WERI-Rb-1 (cell line): ENCODE measurements around the gene WNK2.
A peak's percentile ranks its signal among the peaks of the same experiment; 100 is the strongest.

Experiments
- DNase-seq: peaks from one replicate; pipeline ENCODE4 v3.0.0-alpha.2; 2020
- H3K27ac ChIP-seq: fragments of 250-450 bp; sonication (Bioruptor Pico); 2 replicates; pipeline ENCODE4 v1.5.1; 2020; ENCODE audit warnings: mild to moderate bottlenecking, moderate library complexity
- H3K27me3 ChIP-seq: fragments of 250-450 bp; sonication (Bioruptor Pico); 2 replicates; pipeline ENCODE4 v1.5.1; 2021; ENCODE audit warnings: mild to moderate bottlenecking, low read depth, moderate library complexity; ENCODE audit not compliant: insufficient read depth, severe bottlenecking
- H3K36me3 ChIP-seq: fragments of 250-450 bp; sonication (Bioruptor Pico); 2 replicates; pipeline ENCODE4 v1.5.1; 2020; ENCODE audit warnings: mild to moderate bottlenecking, moderate library complexity
- H3K4me3 ChIP-seq: 2 replicates; pipeline ENCODE4 v1.5.1; 2011; ENCODE audit warnings: low read depth, mild to moderate bottlenecking, control low read depth, low read length
- H3K9me3 ChIP-seq: fragments of 250-450 bp; sonication (Bioruptor Pico); 2 replicates; pipeline ENCODE4 v1.5.1; 2021; ENCODE audit warnings: mild to moderate bottlenecking, moderate library complexity; ENCODE audit not compliant: severe bottlenecking
- TF ChIP-seq, protein P1 (sequence below): IDR thresholded peaks from 2 replicates; pipeline ENCODE4 v1.5.1; 2011; ENCODE audit warnings: low read depth, mild to moderate bottlenecking, control low read depth, inconsistent platforms, low read length

WNK2 gene

DNA sequence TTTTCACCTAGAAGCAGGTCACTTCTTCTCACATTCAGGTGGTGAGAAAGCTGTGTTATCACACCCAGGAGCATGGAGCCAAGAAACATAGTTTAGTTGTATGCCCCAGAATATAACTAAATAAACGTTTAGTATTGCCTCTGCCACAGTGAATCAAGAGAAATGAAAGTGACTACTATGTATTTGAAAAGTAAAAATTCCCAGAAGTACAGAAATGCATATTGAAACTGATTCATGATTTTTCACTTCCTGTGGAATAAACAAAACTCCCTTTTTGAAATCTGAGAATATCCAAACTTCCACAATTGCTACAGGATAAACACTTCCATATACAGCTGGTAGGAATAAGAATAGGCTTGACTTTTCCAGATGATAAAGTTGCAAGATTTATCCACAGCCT lies 34.6 kb upstream of the WNK2 start:
- Histone ChIP-seq H3K27me3 (no peaks in the 10 kb centered on the region), H3K27ac (no peak overlapping the region), H3K36me3 (no peaks in the 10 kb centered on the region), H3K4me3 (no peak overlapping the region), H3K9me3 (no peaks in the 10 kb centered on the region)
- TF ChIP-seq, protein P1, sequence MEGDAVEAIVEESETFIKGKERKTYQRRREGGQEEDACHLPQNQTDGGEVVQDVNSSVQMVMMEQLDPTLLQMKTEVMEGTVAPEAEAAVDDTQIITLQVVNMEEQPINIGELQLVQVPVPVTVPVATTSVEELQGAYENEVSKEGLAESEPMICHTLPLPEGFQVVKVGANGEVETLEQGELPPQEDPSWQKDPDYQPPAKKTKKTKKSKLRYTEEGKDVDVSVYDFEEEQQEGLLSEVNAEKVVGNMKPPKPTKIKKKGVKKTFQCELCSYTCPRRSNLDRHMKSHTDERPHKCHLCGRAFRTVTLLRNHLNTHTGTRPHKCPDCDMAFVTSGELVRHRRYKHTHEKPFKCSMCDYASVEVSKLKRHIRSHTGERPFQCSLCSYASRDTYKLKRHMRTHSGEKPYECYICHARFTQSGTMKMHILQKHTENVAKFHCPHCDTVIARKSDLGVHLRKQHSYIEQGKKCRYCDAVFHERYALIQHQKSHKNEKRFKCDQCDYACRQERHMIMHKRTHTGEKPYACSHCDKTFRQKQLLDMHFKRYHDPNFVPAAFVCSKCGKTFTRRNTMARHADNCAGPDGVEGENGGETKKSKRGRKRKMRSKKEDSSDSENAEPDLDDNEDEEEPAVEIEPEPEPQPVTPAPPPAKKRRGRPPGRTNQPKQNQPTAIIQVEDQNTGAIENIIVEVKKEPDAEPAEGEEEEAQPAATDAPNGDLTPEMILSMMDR = no peak
- DNase-seq = no peak

DNA sequence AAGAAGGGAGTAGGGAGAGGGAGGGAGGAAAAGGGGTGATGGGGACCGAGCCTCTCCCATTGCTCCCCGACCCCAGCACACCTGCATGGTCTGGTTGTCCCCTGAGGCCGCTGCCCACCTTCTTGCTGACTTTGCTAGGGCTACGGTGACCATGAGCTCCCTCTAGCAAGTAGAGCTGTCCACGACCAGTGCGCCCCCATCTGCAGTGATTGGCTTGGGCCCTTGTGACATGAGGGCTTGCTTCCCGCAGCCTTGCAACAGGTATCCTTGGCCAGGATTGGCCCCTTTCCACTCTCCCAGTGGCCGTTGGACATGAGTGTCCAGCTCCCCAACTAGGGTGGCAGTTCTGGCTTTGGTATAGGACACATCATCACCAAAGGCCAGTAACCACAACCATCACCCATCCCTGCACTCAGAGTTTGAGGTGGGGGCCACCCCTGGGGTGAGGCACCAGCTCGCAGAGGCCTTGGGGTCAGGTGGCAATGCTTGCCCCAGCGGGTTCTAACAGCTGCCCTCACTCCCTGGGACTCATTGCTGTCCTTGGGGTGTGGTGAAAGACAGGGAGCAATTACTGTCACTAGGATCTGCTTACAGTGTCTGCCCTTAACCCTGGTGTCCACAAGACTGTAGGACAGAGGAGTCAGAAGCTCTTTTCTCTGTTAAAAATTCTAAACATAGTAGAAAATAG lies 32.7 kb upstream of the WNK2 start:
- no peaks in the 10 kb centered on the region for H3K27me3 ChIP-seq
- TF ChIP-seq, protein P1 = no peak

DNA sequence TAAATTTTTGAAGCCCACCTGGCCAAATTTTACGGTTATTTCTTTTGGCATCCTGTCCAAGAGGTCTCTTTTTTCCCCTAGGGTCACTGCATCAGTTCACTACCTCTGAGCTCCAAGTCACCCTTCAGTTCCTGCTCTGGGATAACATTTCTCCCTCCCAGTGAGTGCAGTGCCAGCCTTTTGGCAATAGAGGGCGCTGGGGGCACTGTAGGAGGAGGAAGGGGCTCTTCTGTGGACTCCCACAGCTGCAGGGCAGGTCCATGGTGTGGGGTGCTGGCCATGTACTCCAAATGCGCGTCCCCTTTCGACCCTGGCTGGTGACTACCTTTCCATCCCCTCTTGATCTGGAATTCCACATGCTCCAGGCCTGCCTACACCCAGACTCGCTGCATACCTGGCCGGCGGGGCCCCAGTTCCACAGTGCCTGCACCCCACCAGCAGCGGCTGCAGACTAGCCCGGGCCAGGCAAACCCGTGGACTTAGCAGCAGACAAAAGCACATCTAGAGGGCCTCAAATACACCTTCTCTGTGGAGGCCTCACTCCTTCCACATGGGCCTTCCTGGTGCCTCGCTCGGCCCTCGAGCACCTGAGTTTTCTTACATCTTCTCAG lies 29.5 kb upstream of the WNK2 start:
- no peak overlapping the region for H3K27ac ChIP-seq
- no peak overlapping the region for H3K4me3 ChIP-seq
- no peaks in the 10 kb centered on the region for H3K27me3 ChIP-seq
- TF ChIP-seq, protein P1 = peak; percentile 87
- DNase-seq = peak; percentile 80
- H3K9me3 ChIP-seq = no peaks in the 10 kb centered on the region
- no peaks in the 10 kb centered on the region for H3K36me3 ChIP-seq

More for the DNA sequence above, 32.7 kb upstream of the WNK2 start:
- H3K9me3 ChIP-seq = no peaks in the 10 kb centered on the region
- no peaks in the 10 kb centered on the region for H3K36me3 ChIP-seq
- no peak overlapping the region for H3K27ac ChIP-seq
- no peak for DNase-seq
- H3K4me3 ChIP-seq = no peak overlapping the region

DNA sequence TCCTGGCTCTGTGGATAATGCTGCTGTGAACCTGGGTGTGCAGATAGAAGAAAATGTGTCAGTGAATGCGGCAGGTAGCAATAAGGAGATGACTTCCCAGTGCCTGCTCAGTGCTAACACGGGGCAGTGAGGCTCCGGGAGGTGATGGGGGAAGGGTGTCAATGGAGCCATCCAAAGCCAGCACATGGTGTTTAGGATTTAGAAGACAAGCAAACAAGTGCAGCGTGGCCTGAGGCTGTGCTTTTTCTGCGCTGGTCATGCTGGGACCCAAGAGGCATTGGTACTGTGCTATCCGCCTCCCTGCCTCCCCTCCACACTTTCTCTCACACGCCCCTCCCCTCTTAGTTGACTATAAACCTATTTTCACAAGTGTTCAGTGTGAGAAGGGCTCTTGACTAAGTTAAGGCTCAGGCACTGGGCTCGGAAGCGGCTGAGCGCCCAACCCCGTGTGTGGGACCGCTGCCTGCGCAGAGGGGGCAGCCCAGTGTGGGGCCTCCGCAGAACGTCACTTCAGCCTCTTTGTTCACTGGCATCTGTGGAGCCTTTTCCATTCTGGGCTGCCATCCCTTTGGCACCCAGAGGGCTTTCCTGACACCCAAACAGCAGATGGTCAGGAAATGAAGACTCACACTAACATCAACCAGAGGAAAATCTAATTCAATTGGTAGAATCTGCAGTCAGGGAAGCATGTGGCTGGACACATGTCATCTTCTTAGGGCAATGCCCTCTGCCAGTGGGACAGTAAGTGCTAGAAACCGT lies 28.0 kb upstream of the WNK2 start:
- Histone ChIP-seq H3K36me3 (no peaks in the 10 kb centered on the region), H3K4me3 (no peak overlapping the region), H3K27ac (no peak overlapping the region; the same call in 1 of the 2 replicates), H3K9me3 (no peaks in the 10 kb centered on the region), H3K27me3 (no peaks in the 10 kb centered on the region)
- TF ChIP-seq, protein P1 = no peak
- DNase-seq = no peak

DNA sequence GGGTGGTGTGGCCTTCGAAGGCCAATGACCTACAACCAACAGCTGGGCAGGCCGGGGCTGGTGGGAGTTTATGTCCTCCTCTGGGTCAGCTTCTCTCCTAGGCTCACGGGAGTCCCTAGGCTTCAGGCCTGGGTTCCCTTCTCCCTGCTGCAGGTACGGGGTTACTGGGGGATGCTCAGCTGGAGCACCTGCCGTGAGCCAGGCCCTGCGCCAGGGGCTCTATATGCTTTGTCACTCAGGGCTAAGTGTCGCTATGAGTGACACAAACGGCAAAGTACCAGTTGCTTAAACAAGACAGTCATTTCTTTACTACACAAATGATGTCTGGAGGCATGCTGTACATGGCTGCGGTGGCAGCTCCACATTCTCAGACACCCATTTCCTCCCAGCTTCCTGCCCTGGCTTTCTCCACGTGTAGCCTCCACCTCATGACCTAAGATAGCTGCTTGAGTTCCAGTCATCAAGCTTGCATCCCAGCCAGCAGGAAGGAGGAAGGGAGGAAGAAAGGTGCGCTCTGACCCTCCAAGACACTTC lies 27.4 kb upstream of the WNK2 start:
- H3K9me3 ChIP-seq = no peaks in the 10 kb centered on the region
- TF ChIP-seq, protein P1 = no peak
- no peak overlapping the region for H3K4me3 ChIP-seq
- no peaks in the 10 kb centered on the region for H3K36me3 ChIP-seq
- H3K27me3 ChIP-seq = no peaks in the 10 kb centered on the region
- no peak overlapping the region; the same call in 1 of the 2 replicates for H3K27ac ChIP-seq
- DNase-seq = no peak
